GM18867 (cell line): ENCODE data around the gene TSPYL2.

Experiments
- ATAC-seq: cut with Tn5 transposase; IDR thresholded peaks from one replicate; pipeline ENCODE4 v1.9.1; 2021; ENCODE audit warnings: mild to moderate bottlenecking, moderate library complexity; ENCODE audit not compliant: unreplicated experiment

The TSPYL2 gene

DNA sequence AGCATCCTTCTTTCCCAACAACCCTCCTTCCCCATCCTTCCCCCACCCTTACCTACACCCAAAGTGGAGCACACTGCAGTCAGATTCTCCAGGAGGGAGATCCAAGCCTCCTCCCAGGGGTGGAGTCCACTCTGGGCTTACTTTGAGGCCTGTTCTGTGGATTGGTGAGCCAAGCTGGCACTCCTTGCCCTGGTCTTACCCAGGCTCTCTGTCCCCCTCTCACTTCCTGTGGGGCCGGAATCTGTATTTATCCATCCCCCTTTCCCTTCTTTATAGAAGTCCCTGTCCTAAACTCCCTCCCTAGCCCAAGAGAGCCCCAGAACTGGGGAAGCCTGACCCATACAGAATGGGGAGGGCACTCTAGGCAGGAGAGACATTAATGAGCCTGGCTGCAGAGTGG lies 3.2 kb upstream of the TSPYL2 start:
- ATAC-seq: no peak

DNA sequence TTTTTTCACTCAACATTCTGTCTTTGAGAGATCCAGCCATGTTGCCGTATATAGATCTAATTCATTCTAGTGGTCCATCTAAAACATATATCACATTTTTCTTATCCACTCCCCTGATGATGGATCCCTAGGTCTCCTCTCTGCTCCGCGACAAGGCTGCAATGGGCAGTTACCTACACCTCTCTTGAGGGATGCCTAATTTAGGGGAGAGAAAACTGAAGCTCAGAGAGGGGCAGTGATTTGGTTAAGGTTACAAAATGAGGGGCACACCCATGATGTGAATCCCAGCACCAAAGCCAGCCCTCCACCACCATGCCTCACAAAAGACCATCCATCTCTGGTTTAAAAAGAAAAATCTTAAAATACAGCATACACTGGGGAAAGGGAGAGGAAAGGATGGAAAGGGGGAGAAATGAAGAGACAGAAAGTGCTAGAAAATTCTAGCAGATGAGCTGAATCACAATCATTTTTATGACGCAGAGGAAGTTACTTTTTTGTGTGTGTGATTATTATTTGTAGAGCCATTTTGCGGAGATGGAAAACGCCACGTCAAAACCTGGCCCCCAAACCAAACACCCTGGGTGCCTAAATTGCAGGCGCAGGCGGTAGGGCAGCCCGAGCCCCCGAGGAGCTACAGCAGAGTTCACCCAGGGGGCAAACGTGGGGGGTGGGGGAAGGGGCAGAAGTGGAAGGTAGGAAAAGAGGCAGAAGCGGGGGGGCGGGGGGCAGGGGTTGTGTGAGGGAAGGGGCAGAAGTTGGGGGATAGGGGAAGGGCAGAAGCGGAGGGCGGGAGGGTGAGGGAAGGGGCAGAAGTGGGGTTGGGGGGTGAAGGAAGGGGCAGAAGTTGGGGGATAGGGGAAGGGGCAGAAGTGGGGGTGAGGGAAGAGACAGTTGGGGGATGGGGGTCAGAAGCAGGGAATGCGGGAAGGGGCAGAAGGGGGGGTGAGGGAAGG lies 1.3 kb upstream of the TSPYL2 start:
- no peak for ATAC-seq

DNA sequence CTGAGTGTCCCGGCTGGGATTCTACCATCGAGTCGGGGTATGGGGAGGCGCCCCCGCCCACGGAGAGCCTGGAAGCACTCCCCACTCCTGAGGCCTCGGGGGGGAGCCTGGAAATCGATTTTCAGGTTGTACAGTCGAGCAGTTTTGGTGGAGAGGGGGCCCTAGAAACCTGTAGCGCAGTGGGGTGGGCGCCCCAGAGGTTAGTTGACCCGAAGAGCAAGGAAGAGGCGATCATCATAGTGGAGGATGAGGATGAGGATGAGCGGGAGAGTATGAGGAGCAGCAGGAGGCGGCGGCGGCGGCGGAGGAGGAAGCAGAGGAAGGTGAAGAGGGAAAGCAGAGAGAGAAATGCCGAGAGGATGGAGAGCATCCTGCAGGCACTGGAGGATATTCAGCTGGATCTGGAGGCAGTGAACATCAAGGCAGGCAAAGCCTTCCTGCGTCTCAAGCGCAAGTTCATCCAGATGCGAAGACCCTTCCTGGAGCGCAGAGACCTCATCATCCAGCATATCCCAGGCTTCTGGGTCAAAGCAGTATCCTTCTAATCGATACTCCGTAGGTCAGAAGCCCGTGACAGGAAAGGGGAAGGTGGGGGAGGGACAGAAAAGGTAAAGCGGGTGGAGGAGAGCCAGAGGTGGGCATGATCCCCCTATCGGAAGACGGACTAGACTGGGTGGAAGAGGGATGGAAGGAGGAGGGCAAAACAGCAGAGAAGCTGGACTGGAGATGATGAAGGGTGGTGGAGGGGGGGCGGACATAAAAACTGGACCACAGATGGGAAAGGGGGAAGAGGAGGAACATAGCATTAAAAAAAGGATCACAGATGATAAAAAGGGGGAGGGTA lies 828 bp downstream of the TSPYL2 start:
- no peak for ATAC-seq

DNA sequence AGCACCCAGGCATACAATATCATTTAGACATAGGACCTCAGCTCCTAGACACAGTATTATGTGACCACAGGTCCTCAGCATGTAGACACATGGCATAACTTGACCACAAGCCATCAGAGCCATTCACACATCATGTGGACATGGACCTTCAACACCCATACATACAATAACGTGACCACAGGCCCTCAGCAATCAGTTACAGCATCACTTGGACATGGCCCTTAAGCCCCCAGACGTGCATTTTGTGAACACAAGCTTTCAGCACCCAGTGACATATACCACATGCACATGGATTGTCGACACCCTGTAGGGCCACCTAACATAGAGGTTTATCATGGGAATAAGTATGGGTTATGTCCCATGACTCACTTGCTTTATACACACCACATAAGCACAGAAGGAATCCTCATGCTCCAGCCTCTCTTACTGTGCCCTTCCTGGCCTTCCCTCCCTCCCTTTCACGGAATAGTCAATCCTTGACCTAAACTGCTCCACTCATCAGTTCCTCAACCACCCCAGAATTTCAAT lies 1.9 kb downstream of the TSPYL2 start:
- ATAC-seq: no peak

DNA sequence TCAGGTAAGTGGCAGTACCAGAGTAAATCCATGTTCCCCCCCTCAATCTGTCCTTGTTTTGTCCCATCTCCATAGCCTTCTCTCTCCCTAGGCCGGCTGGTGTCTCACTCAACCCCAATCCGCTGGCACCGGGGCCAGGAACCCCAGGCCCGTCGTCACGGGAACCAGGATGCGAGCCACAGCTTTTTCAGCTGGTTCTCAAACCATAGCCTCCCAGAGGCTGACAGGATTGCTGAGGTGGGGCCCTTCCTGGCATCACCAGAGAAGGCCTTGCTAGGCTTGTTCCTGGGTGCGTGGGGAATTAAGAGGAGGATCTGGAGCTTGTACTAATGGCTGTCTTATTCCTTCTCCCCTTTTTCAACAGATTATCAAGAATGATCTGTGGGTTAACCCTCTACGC lies 2.7 kb downstream of the TSPYL2 start:
- ATAC-seq: no peak

DNA sequence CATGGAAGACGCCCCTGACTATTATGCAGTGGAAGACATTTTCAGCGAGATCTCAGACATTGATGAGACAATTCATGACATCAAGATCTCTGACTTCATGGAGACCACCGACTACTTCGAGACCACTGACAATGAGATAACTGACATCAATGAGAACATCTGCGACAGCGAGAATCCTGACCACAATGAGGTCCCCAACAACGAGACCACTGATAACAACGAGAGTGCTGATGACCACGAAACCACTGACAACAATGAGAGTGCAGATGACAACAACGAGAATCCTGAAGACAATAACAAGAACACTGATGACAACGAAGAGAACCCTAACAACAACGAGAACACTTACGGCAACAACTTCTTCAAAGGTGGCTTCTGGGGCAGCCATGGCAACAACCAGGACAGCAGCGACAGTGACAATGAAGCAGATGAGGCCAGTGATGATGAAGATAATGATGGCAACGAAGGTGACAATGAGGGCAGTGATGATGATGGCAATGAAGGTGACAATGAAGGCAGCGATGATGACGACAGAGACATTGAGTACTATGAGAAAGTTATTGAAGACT lies 3.6 kb downstream of the TSPYL2 start:
- no peak for ATAC-seq

DNA sequence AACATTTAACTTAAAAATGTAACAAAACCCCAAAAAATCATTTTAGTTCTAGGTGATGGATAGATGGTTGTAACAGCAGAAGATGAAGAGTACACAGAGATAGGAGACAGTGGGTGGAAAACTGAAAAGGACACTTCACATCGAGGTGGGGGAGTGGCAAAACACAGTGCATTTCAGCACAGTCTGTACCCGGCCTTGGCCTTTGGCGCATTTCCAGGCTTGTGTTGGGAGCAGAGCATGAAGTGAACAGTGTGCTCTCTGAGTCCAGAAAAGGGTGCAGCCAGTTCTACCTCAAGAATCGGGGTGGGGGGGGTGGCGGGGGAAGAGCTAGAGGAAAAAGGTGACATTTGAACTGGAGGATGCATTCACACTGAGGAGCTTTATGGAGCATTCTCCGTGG lies 4.3 kb downstream of the TSPYL2 start:
- ATAC-seq: no peak

DNA sequence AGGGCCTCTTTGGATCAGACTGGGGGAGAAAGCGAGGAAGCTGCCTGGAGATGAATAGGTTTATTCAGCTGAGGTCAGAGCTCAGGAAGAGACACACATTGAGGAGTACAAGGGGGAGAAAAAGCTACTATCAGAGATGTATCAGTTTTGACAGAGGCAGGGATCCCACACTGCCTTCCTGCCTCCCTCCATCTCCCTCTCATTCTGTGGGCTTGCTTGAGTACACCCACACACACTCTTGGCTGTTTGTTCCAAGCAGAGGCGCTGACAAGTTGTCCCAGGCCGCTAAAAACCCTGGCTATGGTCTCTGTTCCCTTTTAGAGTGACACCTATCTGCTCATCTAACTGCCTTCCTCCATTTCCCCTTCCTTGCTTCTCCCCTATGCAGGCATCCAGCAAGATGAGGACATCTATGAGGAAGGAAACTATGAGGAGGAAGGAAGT lies 5.2 kb downstream of the TSPYL2 start:
- no peak for ATAC-seq

DNA sequence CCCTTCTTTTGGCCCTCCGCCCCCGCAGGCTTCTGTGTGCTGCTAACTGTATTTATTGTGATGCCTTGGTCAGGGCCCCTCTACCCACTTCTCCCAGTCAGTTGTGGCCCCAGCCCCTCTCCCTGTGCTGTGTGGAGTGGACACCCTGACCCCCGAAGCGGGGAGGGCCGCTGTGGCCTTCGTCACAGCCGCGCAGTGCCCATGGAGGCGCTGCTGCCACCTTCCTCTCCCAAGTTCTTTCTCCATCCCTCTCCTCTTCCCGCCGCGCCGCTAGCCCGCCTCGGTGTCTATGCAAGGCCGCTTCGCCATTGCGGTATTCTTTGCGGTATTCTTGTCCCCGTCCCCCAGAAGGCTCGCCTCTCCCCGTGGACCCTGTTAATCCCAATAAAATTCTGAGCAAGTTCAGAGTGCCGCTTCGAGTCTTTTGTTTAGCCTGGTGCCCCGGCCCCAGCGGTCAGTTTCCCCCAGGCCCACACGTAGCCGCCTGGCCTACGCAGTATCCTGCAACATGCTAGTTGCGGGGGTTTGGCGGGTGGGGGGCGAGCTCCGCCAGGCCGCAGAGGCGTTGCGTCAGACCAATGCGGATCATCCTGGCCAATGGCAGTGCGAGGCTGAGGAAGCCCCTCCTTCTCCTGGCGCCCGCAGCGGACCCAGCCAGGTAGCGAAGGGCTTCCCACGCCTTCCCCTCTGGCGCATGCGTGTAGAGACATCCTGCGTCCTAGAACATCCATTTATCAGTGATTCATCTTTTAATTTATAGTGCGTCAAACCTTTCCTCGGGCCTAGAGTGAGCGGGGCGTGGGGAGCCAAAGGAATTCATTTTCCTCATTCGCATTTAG lies 6.2 kb downstream of the TSPYL2 start:
- ATAC-seq: no peak

DNA sequence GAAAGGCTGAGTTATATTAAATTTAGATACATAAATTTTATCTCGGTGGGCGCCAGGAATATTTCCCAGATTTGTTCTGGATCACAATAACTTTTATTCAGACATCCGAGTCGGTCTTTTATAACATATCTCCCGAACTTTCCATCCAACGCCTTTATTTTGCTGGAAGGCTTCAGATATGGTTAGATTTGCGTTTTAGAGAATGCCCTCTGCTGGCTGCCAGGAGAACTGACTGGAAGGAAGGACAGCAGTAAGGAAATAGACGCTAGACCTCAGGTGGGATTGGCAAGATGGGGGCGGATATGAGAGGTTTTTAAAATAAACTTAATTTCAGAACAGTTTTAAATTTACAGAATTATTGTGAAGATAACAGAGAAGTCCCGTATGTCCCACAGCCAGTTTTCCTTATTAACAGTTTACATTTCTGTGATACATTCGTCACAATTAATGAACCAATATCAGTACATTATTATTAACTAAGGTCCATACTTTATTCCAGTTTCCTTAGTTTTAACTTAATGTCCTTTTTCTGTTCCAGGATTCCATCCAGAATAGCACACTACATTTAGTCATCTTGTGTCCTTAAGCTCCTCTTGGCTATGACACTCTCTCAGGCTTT lies 7.2 kb downstream of the TSPYL2 start:
- no peak for ATAC-seq

DNA sequence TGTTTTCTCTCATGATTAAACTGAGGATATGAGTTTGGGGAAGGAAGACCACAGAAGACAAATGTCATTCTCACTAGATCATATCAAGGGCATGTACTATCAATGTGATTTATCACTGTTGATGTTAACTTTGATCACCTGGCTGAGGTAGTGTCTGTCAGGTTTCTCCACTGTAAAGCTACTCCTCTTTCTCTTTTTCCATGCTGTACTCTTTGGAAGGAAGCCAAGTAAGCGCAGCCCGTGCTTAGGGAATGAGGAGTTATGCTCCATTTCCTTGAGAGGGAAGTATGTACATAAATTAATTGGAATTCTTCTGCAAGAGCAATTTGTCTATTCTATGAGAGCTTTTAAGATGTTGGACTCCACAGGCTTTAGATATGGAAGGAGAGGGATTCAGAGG lies 7.8 kb downstream of the TSPYL2 start:
- ATAC-seq: no peak

DNA sequence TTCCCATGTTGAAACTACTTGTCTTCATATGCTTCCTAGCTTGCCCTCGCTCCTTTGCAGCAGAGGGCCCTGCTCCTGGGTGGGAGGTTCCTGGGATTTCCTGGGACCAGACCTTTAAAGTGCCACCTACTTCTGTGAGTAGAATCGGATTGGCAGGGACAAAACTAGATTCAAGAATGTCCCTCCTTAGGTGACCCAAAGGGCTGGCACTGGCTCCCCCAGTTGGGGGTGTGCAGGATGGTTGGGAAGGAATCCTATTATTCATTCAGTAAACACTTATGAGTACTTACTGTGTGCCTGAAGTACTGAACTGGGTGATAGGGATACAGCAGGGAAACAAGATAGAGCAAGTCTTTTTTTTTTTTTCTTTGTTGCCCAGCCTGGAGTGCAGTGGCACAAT lies 9.2 kb downstream of the TSPYL2 start:
- ATAC-seq: no peak

DNA sequence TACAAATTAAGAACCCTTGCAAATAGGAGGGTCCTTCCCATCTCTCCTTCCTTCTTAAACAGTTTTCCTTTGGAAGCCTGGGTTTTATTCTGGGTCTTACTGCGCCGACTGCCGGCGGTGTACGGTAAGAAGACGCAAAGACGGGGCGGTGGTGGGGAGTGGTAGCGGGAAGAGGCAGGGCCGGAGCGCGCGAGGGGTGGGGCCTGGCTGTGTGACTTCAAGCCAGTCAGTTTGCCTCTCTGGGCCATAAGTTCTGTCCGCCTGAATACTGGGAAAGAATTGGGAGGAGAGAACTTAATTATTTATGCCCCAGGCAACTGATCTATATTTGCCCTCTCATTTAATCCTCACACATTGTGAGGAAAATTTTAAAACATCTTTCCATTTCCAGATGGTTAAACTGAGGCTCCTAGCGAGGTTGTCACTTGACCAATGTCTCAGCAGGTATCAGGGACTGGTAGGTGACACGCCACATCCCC lies 11.0 kb downstream of the TSPYL2 start:
- peak; percentile 51 for ATAC-seq

DNA sequence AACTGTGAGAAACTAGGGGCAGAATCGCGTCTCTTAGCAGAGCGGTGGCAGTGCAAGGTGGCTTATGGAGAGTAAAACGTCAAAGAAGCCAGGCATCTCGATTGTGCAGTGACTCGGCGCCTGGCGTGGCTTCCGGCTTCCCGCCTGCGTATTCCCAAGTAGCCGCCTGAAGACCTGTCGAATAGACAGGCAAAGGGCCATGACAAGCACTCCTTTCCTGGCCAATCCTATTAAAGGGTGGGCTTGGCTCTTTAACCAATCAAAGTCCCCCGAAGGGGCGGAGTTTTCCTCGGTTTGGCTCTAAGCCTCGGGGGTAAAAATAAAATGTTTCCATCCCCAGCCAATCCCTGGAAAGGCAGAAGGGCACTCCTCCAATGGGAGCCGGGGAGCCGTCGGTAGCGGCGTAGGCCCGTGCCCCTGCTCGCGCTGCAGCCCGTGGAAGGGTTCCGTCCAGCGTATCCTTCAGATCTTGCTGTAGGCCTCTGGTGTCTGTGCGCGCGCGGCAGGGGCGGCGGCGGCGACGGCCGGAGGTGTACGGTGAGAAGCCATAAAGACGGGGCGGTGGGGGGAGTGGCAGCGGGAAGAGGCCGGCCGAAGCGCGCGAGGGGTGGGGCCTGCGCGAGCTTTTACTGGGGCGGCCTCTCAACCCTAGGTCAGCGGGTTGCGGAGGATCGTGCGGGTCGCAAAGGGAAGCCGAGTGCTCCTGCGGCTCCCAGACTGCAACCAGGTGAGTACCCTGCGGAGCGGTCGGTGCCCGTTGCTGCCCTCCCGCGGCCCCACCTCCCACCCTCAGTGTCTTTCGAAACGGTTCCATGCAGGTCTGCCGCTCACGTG lies 11.8 kb downstream of the TSPYL2 start, which contains the start of gene KANTR:
Gene KANTR, plus strand, starts transcription at position 395 of the 834 bp plus-strand sequence. CDS start 30,131 bp downstream, outside the sequence.
- peak; percentile 78 for ATAC-seq

DNA sequence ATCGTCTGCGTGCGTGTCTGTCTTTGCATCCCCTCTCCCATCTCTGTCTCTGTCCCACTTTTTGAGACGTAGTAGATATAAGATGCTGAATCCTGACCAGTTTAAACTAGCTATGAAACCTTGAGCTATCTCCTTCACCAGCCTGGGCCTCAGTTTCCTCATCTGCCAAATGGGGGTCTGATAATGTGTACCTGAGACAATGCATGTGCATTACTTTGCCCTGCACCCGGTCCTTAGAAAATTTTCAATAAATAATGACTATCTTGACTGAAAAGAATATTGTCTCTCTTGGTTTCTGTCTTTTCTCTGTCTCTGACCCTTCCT lies 12.4 kb downstream of the TSPYL2 start:
- ATAC-seq: no peak

DNA sequence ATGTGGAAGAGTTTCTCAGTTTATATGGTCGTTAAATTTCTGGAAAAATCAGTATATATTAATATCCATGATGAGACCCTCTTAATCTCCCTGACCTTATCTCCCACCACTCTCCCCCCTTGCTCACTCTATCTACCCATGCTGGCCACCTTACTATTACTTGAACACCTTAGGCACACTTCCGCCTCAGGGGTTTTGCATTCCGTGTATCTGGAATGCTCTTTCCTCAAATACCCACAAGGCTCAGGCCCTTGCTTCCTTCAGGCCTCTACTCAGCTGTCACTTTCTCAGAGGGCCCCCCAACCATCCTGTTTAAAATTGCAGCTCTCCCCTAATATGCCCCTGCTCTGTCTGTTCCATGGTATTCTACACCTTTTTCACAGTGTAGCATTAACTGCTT lies 13.6 kb downstream of the TSPYL2 start:
- no peak for ATAC-seq

DNA sequence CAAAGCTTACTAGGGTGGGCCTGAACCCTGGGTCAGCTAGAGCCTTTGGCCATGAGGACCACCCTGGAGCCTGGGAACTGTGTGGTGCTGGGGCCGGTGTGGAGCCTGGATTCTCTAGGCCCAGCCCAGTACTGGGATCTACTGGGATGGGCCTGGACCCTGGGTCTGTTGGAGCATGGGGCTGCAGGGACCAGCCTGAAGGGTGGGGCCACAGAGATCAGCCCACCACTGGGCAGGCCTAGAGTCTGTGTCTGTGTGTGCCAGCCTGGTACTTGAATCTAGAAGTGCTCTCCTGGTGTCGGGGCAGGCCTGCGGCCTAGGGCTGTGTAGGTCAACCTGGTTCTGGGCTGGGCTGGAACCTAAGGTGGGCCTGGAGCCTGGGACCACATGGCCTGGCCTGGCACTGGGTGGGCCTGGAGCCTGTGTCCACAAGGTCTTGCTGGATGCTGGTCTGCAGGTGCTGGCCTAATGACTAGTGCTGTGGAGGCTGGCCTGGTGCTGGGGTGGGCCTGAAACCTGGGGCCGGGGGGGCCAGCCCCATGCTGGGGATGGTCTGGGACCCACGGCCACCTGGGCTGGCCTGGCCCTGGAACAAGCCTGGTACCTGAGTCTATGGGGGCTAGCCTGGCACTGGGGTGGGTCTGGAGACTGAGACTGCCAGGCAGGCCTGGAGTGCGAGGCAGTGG lies 32.8 kb downstream of the TSPYL2 start:
- ATAC-seq: no peak

DNA sequence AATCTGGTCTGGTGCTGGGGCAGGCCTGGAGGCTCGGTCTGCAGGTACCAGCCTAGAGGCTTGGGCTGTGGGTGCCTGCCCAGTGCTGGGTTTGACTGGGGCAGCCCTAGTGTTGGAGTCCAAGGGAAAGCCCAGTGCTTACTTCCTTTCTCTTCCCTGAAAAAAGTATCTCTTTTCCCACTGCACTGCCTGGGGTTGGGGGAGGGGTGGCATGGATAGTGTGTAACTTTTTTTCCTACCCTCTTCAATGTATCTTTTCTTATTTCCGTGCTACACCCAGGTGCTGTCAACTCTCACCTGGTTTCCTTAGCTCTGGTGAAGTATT lies 33.3 kb downstream of the TSPYL2 start:
- no peak for ATAC-seq
